Right atrium auricular region (tissue), 2 donors: ENCODE data around the gene SASH1. TPM values are rescaled to one million over a fixed set of nuclear protein-coding genes. Genes with fewer than 3 reads are reported as not detected.
A peak's percentile ranks its signal among the peaks of the same experiment; 100 is the strongest.

Experiments
- DNase-seq: peaks from one replicate; pipeline ENCODE4 v3.0.0-alpha.2; 2019; ENCODE audit warnings: low spot score
- H3K27ac ChIP-seq, 2 donors: fragments of 200-600 bp; sonication (generic); 1 replicate in 1 of 2; 2 replicates in 1 of 2; pipeline ENCODE4 v1.5.1; 2016 to 2019
- H3K27me3 ChIP-seq, 2 donors: fragments of 200-600 bp; sonication (generic); one replicate each; pipeline versions ENCODE4 v1.5.1 to v1.6.0; 2017 to 2019
- H3K36me3 ChIP-seq: fragments of 200-600 bp; sonication (generic); one replicate; pipeline ENCODE4 v1.5.1; 2016
- H3K4me1 ChIP-seq, 2 donors: fragments of 200-600 bp; sonication (generic); one replicate each; pipeline versions ENCODE4 v1.5.1 to v1.6.0; 2017 to 2019
- H3K4me3 ChIP-seq, 2 donors: fragments of 200-600 bp; sonication (generic); 1 replicate in 1 of 2; 2 replicates in 1 of 2; pipeline ENCODE4 v1.5.1; 2017 to 2019; ENCODE audit warnings: mild to moderate bottlenecking in 1 of 2, moderate library complexity in 1 of 2
- H3K9me3 ChIP-seq, 2 donors: fragments of 200-600 bp; sonication (generic); one replicate each; pipeline ENCODE4 v1.5.1; 2019
- total RNA-seq, 2 donors: library from RNA; depleted of rRNA; stranded (reverse); fragments of >200 nt; gene quantifications; one replicate each; pipeline ENCODE4 v1.1.0, GENCODE V29; 2016
- TF ChIP-seq, protein P1 (sequence below), 2 donors: fragments of 200-600 bp; sonication (generic); IDR thresholded peaks; one replicate each; pipeline ENCODE4 v1.5.1; 2019; ENCODE audit warnings: antibody characterized with exemption in 2 of 2

Gene SASH1
- total RNA-seq, 2 donors from 2014 or later = 39.0 to 42.3 TPM

DNA sequence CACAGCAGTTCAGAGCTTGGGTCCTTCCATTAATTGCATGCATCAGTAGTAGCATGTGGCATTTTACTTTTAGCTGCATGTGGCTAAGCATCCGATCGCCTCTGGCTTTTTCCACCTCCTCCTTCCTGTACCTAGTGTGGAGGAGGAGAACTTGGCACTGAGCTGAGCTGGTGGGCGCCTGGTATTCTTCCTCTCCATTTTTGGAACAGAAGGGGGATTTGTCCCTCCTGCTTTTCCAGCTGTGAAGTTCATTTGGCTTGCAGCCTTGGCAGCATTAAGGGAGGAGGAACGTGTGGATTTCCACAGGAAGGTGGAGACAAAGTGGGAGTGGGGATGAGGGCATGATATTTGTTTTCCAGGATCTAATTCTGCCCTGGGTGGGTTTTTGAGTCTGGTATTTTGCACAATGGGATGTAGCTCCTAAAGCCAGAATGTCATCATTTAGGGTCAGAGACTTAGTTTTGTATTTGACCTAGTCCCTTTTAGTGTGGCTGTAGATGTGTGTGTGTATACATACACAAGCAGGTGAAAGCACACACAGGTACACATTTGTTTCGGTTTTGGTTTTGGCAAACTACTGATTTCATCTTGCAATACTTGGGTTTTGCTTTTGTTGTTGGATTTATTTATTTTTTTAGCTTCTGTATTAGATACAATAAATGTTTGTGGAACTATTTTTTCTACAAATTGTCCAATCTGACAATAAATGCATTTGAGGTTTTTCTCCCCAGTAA is 90.0 kb downstream of the SASH1 start:
- Histone ChIP-seq H3K27ac (no peak overlapping the region), H3K4me1 (peaks cover 0 to 28% of the 10 kb centered on the region in 2 donors), H3K9me3 (no peaks in the 10 kb centered on the region), H3K27me3 (no peaks in the 10 kb centered on the region), H3K4me3 (no peak overlapping the region), H3K36me3 (no peaks in the 10 kb centered on the region)
- DNase-seq = no peak
- TF ChIP-seq, protein P1, sequence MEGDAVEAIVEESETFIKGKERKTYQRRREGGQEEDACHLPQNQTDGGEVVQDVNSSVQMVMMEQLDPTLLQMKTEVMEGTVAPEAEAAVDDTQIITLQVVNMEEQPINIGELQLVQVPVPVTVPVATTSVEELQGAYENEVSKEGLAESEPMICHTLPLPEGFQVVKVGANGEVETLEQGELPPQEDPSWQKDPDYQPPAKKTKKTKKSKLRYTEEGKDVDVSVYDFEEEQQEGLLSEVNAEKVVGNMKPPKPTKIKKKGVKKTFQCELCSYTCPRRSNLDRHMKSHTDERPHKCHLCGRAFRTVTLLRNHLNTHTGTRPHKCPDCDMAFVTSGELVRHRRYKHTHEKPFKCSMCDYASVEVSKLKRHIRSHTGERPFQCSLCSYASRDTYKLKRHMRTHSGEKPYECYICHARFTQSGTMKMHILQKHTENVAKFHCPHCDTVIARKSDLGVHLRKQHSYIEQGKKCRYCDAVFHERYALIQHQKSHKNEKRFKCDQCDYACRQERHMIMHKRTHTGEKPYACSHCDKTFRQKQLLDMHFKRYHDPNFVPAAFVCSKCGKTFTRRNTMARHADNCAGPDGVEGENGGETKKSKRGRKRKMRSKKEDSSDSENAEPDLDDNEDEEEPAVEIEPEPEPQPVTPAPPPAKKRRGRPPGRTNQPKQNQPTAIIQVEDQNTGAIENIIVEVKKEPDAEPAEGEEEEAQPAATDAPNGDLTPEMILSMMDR (IDR thresholded peaks at IDR 0.05) = no peak

DNA sequence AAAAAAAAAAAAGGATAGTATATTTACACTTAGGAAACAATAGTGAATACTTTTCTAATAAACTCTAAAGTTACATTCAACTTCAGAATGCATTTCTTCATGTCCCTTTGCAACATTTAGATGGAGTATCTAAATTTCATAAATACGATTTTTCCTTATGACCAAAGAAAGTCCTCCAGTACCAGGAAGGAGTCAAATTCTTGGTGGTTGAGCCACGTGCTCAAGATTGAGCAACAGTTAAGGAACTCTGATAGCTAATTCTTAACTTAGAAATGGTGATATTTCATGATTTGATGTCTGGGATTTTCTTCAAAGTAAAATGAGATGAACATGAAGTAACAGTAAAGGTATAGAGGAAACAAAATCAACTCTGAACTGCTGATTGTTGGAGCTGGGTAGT is 92.7 kb downstream of the SASH1 start:
- Histone ChIP-seq H3K4me3 (no peak overlapping the region), H3K36me3 (no peaks in the 10 kb centered on the region), H3K9me3 (no peaks in the 10 kb centered on the region), H3K27ac (no peak overlapping the region), H3K4me1 (peaks cover 0 to 31% of the 10 kb centered on the region in 2 donors), H3K27me3 (no peaks in the 10 kb centered on the region)
- TF ChIP-seq, protein P1 (IDR thresholded peaks at IDR 0.05) = no peak
- DNase-seq = no peak

DNA sequence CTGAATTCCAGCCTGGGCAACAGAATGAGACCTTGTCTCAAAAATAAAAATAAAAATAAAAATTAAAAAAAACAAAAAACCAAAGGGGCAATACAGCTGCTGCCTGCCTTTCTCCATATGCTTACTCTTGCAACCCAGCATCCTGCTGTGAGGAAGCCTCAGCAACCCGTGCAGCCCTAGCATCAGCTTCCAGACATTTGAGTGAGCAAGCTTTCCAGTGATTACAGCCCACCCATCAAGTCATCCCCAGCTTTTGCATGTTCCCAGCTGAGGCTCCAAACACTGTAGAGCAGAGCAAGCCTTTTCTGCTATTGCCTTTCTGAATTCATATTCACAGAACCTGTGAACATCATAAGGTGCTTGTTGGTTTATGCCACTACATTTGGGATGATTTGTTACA is 93.8 kb downstream of the SASH1 start:
- TF ChIP-seq, protein P1 (IDR thresholded peaks at IDR 0.05) = no peak
- DNase-seq = no peak
- Histone ChIP-seq H3K4me3 (no peak overlapping the region), H3K36me3 (no peaks in the 10 kb centered on the region), H3K9me3 (no peaks in the 10 kb centered on the region), H3K27ac (no peak overlapping the region), H3K4me1 (peaks cover 0 to 33% of the 10 kb centered on the region in 2 donors), H3K27me3 (no peaks in the 10 kb centered on the region)

DNA sequence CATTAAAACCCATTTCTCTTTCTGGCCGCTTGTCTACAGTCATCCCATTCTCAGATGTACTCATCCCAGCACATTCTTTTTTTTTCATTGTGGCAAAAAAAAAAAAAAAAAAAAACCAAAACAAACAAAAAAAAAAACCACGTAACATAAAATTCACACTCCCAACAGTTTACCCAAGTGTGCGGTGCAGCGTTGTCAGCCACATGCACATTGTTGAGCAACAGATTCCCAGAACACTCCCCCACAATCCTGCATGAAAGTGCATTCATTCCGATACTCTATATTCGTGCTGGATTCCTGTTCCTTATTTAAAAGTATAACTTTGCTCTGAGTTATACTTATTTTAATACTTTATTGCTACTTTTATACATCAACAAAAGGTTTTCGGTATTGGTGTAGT is 96.0 kb downstream of the SASH1 start:
- H3K27me3 ChIP-seq = no peaks in the 10 kb centered on the region
- TF ChIP-seq, protein P1 (IDR thresholded peaks at IDR 0.05) = no peak
- H3K36me3 ChIP-seq = no peaks in the 10 kb centered on the region
- no peak overlapping the region for H3K4me3 ChIP-seq
- no peak for DNase-seq
- no peaks in the 10 kb centered on the region for H3K9me3 ChIP-seq
- H3K27ac ChIP-seq = no peak overlapping the region
- H3K4me1 ChIP-seq = peaks cover 0 to 26% of the 10 kb centered on the region in 2 donors

DNA sequence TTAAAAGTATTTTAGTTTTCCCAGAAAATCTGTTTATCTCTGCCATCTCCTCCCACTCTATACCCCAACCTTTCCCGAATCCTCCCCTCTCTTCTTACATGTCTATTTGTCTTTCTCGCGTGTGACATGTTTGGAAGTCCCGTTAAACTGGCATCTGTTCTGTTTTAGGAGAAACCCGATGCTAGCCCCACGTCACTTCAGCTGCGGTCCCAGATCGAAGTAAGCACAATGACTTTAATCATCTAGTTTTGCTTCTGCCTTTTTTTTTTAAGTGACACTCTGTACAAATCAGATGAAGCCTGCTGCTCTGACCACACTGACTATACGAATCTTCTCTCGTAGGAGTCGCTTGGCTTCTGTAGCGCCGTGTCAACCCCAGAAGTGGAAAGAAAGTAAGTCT is 97.4 kb downstream of the SASH1 start:
- H3K36me3 ChIP-seq = no peaks in the 10 kb centered on the region
- no peak for DNase-seq
- peak overlapping the region in 1 of 2 donors; percentile 70 for H3K27ac ChIP-seq
- TF ChIP-seq, protein P1 (IDR thresholded peaks at IDR 0.05) = no peak
- H3K27me3 ChIP-seq = no peaks in the 10 kb centered on the region
- no peaks in the 10 kb centered on the region for H3K9me3 ChIP-seq
- no peak overlapping the region for H3K4me3 ChIP-seq
- peaks cover 0 to 26% of the 10 kb centered on the region in 2 donors for H3K4me1 ChIP-seq
